Right atrium auricular region (tissue), 2 donors: ENCODE data around the gene TTL. TPM values are rescaled to one million over a fixed set of nuclear protein-coding genes. Genes with fewer than 3 reads are reported as not detected.
"Not testable (repeated sequence)": the region's sequence is repeated elsewhere in the genome, so short reads cannot be mapped to it uniquely, and the experiment has no call there.

Experiments used
- DNase-seq: peaks from one replicate; pipeline ENCODE4 v3.0.0-alpha.2; 2019; ENCODE audit warnings: low spot score
- H3K27ac ChIP-seq, 2 donors: fragments of 200-600 bp; sonication (generic); 1 replicate in 1 of 2; 2 replicates in 1 of 2; pipeline ENCODE4 v1.5.1; 2016 to 2019
- H3K27me3 ChIP-seq, 2 donors: fragments of 200-600 bp; sonication (generic); one replicate each; pipeline versions ENCODE4 v1.5.1 to v1.6.0; 2017 to 2019
- H3K36me3 ChIP-seq: fragments of 200-600 bp; sonication (generic); one replicate; pipeline ENCODE4 v1.5.1; 2016
- H3K4me1 ChIP-seq, 2 donors: fragments of 200-600 bp; sonication (generic); one replicate each; pipeline versions ENCODE4 v1.5.1 to v1.6.0; 2017 to 2019
- H3K4me3 ChIP-seq, 2 donors: fragments of 200-600 bp; sonication (generic); 1 replicate in 1 of 2; 2 replicates in 1 of 2; pipeline ENCODE4 v1.5.1; 2017 to 2019; ENCODE audit warnings: mild to moderate bottlenecking in 1 of 2, moderate library complexity in 1 of 2
- H3K9me3 ChIP-seq, 2 donors: fragments of 200-600 bp; sonication (generic); one replicate each; pipeline ENCODE4 v1.5.1; 2019
- total RNA-seq, 2 donors: library from RNA; depleted of rRNA; stranded (reverse); fragments of >200 nt; gene quantifications; one replicate each; pipeline ENCODE4 v1.1.0, GENCODE V29; 2016
- TF ChIP-seq, protein P1 (sequence below), 2 donors: fragments of 200-600 bp; sonication (generic); IDR thresholded peaks; one replicate each; pipeline ENCODE4 v1.5.1; 2019; ENCODE audit warnings: antibody characterized with exemption in 2 of 2

Gene TTL
- total RNA-seq, 2 donors from 2014 or later: 24.9 to 32.4 TPM

DNA sequence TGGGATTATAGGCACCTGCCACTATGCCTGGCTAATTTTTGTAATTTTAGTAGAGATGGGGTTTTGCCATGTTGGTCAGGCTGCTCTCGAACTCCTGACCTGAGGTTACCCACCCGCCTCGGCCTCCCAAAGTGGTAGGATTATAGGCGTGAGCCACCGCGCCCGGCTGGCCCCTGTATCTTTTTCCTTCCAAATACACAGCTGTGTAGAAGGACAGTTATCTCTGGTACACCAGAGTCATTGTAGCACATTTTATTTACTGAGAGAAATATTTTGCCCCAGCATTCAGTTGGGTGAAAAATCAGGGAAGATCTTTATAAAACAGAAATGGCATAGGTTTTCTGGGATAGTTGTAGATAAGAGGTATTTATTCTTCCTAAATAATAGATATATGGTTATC is 36.9 kb downstream of the TTL start:
- no peaks in the 10 kb centered on the region for H3K4me1 ChIP-seq
- no peak overlapping the region for H3K27ac ChIP-seq
- no peak overlapping the region for H3K4me3 ChIP-seq
- no peaks in the 10 kb centered on the region for H3K27me3 ChIP-seq
- H3K9me3 ChIP-seq: peaks cover 0 to 8% of the 10 kb centered on the region in 2 donors
- TF ChIP-seq, protein P1, sequence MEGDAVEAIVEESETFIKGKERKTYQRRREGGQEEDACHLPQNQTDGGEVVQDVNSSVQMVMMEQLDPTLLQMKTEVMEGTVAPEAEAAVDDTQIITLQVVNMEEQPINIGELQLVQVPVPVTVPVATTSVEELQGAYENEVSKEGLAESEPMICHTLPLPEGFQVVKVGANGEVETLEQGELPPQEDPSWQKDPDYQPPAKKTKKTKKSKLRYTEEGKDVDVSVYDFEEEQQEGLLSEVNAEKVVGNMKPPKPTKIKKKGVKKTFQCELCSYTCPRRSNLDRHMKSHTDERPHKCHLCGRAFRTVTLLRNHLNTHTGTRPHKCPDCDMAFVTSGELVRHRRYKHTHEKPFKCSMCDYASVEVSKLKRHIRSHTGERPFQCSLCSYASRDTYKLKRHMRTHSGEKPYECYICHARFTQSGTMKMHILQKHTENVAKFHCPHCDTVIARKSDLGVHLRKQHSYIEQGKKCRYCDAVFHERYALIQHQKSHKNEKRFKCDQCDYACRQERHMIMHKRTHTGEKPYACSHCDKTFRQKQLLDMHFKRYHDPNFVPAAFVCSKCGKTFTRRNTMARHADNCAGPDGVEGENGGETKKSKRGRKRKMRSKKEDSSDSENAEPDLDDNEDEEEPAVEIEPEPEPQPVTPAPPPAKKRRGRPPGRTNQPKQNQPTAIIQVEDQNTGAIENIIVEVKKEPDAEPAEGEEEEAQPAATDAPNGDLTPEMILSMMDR (IDR thresholded peaks at IDR 0.05): no peak
- no peak for DNase-seq
- H3K36me3 ChIP-seq: peaks cover 34% of the 10 kb centered on the region

DNA sequence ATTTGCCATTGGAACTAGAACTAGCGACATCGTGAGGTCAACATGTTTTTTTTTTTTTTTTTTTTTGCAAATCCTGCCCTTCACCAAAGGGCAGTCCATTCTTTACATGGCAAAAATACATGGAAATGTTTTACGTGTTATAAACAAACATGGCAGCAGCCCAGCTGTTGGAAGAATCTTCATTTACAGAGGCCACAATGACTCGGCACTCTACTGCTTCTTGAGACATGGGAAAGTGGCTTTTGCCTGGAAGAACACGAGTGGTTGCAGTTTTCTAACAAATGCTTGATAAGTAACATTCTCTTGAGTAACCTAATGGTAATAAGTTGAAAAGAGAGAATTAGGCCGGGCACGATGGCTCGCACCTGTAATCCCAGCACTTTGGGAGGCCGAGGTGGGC is 37.5 kb downstream of the TTL start:
- Histone ChIP-seq H3K36me3 (peaks cover 34% of the 10 kb centered on the region), H3K27me3 (no peaks in the 10 kb centered on the region), H3K4me3 (no peak overlapping the region), H3K4me1 (no peaks in the 10 kb centered on the region), H3K9me3 (peaks cover 0 to 8% of the 10 kb centered on the region in 2 donors), H3K27ac (no peak overlapping the region)
- TF ChIP-seq, protein P1 (IDR thresholded peaks at IDR 0.05): no peak
- no peak for DNase-seq

DNA sequence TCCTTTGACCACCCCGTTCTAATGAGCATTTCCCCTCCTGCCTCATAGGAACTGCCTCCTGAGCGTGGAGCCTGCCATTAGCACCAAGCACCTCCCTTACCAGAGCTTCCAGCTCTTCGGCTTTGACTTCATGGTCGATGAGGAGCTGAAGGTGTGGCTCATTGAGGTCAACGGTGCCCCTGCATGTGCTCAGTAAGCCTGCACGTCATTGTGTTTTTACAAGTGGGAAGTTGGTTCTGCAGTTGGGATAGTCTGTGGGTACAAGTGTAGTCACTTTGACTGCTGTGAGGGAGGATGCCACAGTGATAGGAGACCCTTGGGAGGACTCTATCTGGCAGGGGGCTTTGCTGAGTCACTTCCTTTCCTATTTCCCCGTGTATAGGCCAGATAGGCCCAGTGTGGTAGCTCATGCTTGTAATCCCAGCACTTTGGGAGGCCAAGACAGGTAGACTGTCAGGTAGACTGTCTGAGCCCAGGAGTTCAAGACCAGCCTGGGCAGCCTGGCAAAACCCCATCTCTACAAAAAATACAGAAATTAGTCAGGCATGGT is 38.4 kb downstream of the TTL start:
- peaks cover 27% of the 10 kb centered on the region for H3K36me3 ChIP-seq
- H3K4me3 ChIP-seq: no peak overlapping the region
- TF ChIP-seq, protein P1 (IDR thresholded peaks at IDR 0.05): no peak
- no peaks in the 10 kb centered on the region for H3K4me1 ChIP-seq
- H3K27ac ChIP-seq: no peak overlapping the region
- peaks cover 0 to 3% of the 10 kb centered on the region in 2 donors for H3K9me3 ChIP-seq
- no peak for DNase-seq
- no peaks in the 10 kb centered on the region for H3K27me3 ChIP-seq

DNA sequence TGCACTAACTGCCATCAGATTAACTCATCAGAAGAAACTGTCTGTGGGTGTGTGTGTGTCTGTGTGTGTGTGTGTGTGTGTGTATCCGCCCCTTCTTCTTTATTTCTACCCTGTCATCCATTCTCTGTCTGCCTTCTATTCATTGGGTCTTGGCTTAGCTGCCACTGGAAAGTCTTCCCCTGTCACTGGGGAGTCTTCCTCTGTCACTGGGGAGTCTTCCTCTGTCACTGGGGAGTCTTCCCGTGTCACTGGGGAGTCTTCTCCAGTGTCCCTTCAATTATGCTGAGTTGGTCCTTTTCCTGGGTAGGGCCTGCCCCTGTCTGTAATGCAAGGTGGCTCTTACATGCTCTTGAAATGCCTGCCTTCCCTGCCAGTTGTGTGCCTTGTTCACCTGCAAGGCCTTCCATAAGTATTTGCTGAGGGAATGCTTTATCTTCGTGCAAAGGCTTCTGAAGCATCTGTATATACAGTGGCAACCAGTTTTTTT is 41.4 kb downstream of the TTL start:
- DNase-seq: no peak
- Histone ChIP-seq H3K4me3 (no peak overlapping the region), H3K27ac (no peak overlapping the region), H3K27me3 (no peaks in the 10 kb centered on the region), H3K9me3 (no peaks in the 10 kb centered on the region), H3K36me3 (peaks cover 25% of the 10 kb centered on the region), H3K4me1 (no peaks in the 10 kb centered on the region)
- TF ChIP-seq, protein P1 (IDR thresholded peaks at IDR 0.05): no peak

DNA sequence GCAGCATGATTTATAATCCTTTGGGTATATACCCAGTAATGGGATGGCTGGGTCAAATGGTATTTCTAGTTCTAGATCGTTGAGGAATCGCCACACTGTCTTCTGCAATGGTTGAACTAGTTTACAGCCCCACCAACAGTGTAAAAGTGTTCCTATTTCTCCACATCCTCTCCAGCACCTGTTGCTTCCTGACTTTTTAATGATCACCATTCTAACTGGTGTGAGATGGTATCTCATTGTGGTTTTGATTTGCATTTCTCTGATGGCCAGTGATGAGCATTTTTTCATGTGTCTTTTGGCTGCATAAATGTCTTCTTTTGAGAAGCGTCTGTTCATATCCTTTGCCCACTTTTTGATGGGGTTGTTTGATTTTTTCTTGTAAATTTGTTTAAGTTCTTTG is 42.3 kb downstream of the TTL start:
- H3K4me3 ChIP-seq, H3K27ac ChIP-seq, H3K27me3 ChIP-seq, H3K4me1 ChIP-seq, DNase-seq, H3K9me3 ChIP-seq: not testable (repeated sequence)
- H3K36me3 ChIP-seq: peaks cover 35% of the 10 kb centered on the region

DNA sequence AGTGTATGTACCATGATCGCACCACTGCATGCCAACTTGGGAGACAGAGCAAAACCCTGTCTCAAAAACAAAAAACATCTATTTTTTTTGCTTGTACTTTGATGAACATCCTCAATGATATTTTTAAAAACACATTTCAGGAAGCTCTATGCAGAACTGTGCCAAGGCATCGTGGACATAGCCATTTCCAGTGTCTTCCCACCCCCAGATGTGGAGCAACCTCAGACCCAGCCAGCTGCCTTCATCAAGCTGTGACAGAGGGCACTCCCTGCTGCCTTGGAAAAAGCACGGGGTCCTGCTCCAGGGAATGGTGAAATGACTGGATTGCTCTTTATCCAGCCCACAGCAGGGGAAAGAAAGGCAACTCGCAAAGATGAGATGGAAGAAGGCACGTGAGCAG is 46.6 kb downstream of the TTL start:
- Histone ChIP-seq H3K4me3 (no peak overlapping the region), H3K4me1 (no peaks in the 10 kb centered on the region), H3K27me3 (no peaks in the 10 kb centered on the region), H3K36me3 (peaks cover 20% of the 10 kb centered on the region), H3K27ac (no peak overlapping the region), H3K9me3 (no peaks in the 10 kb centered on the region)
- TF ChIP-seq, protein P1 (IDR thresholded peaks at IDR 0.05): no peak
- DNase-seq: no peak
